Breast epithelium (tissue), 3 donors: ENCODE results near the gene MROH7.

ENCODE experiments used
- CTCF ChIP-seq, 3 donors: fragments of 450-650 bp; IDR thresholded peaks; one replicate each; pipeline ENCODE4 v1.5.1; 2016 to 2017; ENCODE audit warnings: antibody characterized with exemption in 3 of 3, mild to moderate bottlenecking in 3 of 3, moderate library complexity in 3 of 3
- POLR2A ChIP-seq: fragments of 450-650 bp; IDR thresholded peaks from one replicate; pipeline ENCODE4 v1.6.1; 2016; ENCODE audit warnings: antibody characterized with exemption, mild to moderate bottlenecking, moderate library complexity

- TF ChIP-seq CTCF (IDR thresholded peaks at IDR 0.05), result no peak
- TF ChIP-seq POLR2A, result no peak
These were observed 95.1 kb downstream of the MROH7 start for GRCh38 chr1:54736685-54737084.
